Nephron progenitor cell (in vitro differentiated cells): ENCODE data around the gene WDR59.
"Not testable (repeated sequence)": the region's sequence is repeated elsewhere in the genome, so short reads cannot be mapped to it uniquely, and the experiment has no call there.

Experiments used
- DNase-seq: peaks from one replicate; pipeline ENCODE4 v3.0.0; 2021
- H3K27ac Mint-ChIP-seq: 2 replicates; pipeline ENCODE4 v1.8.0; 2021; ENCODE audit warnings: mild to moderate bottlenecking, moderate library complexity, mixed read lengths
- H3K27me3 Mint-ChIP-seq: 2 replicates; pipeline ENCODE4 v1.8.0; 2021; ENCODE audit warnings: mild to moderate bottlenecking, low read depth, mixed read lengths; ENCODE audit not compliant: poor library complexity
- H3K36me3 Mint-ChIP-seq: 2 replicates; pipeline ENCODE4 v1.8.0; 2021; ENCODE audit warnings: low read depth, mixed read lengths
- H3K4me1 Mint-ChIP-seq: 2 replicates; pipeline ENCODE4 v1.8.0; 2021; ENCODE audit warnings: mixed read lengths
- H3K4me3 Mint-ChIP-seq: 2 replicates; pipeline ENCODE4 v1.8.0; 2021; ENCODE audit warnings: mild to moderate bottlenecking, moderate library complexity, mixed read lengths
- H3K9me3 Mint-ChIP-seq: 2 replicates; pipeline ENCODE4 v1.8.0; 2021; ENCODE audit warnings: mild to moderate bottlenecking, moderate library complexity, mixed read lengths
- TF ChIP-seq, protein P1 (sequence below): fragments of 200-600 bp; sonication (generic); IDR thresholded peaks from 2 replicates; pipeline ENCODE4 v1.5.0; 2021; ENCODE audit warnings: antibody characterized with exemption

The WDR59 gene

DNA sequence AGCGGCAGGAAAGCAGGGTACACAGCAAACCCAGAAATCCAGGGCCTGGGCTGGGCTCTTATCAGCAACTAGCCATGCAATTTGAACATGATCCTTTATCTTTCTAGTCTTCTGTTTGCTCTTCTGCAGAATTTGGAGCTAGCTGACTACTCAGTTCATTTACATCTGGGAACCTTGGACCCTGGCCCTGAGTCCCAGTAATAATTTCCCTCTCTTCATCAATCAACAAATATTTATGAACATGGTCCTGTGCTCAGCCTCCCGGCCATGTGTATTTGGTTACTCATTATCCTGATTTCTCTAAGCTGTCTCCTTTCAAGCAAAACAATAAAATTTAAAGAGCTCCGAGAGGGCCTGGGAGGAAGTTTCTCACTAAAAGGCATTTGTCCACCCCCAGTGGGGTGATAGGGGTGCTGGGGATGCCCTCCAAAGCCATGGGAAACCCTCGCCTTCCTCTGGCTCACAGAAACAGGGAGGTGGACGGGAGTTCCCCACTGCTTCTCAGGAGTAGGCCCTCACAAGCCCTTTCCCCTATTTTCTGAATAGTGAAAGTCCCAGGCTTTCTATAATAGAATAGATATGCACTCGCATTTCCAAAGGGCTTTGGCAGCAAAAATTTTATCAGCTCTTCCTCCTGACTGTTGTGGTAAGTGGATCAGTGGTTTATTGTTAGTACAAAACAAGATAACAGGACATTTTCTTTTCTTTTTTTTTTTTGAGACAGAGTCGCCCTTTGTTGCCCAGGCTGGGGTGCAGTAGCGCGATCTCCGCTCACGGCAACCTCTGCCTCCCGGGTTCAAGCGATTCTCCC lies 6.9 kb upstream of the WDR59 start:
- no peaks in the 10 kb centered on the region for H3K36me3 Mint-ChIP-seq
- H3K9me3 Mint-ChIP-seq, result no peaks in the 10 kb centered on the region
- H3K4me1 Mint-ChIP-seq, result peaks cover 13% of the 10 kb centered on the region
- peaks cover 19% of the 10 kb centered on the region for H3K27me3 Mint-ChIP-seq
- DNase-seq, result no peak
- peak overlapping the region; percentile 17 for H3K27ac Mint-ChIP-seq
- TF ChIP-seq, protein P1, sequence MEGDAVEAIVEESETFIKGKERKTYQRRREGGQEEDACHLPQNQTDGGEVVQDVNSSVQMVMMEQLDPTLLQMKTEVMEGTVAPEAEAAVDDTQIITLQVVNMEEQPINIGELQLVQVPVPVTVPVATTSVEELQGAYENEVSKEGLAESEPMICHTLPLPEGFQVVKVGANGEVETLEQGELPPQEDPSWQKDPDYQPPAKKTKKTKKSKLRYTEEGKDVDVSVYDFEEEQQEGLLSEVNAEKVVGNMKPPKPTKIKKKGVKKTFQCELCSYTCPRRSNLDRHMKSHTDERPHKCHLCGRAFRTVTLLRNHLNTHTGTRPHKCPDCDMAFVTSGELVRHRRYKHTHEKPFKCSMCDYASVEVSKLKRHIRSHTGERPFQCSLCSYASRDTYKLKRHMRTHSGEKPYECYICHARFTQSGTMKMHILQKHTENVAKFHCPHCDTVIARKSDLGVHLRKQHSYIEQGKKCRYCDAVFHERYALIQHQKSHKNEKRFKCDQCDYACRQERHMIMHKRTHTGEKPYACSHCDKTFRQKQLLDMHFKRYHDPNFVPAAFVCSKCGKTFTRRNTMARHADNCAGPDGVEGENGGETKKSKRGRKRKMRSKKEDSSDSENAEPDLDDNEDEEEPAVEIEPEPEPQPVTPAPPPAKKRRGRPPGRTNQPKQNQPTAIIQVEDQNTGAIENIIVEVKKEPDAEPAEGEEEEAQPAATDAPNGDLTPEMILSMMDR, result no peak
- H3K4me3 Mint-ChIP-seq, result no peak overlapping the region

DNA sequence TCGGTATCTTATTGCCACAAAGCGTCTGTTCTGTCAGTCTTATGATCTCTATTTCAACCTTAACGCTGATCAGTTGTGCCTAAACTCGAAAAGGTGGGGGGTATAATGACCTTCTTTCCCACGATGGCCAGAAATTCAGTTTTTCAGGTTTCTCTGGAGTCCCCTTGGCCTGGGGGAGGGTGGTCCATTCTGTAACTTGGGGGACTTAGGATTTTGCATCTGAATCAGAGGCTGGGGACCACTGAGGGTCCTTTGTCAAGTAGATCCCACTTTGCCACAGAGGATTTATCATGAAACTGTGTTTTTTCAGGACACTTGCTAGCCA lies 6.3 kb upstream of the WDR59 start:
- peaks cover 16% of the 10 kb centered on the region for H3K4me1 Mint-ChIP-seq
- DNase-seq, result no peak
- TF ChIP-seq, protein P1, result no peak
- H3K9me3 Mint-ChIP-seq, result no peaks in the 10 kb centered on the region
- H3K4me3 Mint-ChIP-seq, result no peak overlapping the region
- H3K36me3 Mint-ChIP-seq, result no peaks in the 10 kb centered on the region
- peaks cover 17% of the 10 kb centered on the region for H3K27me3 Mint-ChIP-seq
- no peak overlapping the region for H3K27ac Mint-ChIP-seq

DNA sequence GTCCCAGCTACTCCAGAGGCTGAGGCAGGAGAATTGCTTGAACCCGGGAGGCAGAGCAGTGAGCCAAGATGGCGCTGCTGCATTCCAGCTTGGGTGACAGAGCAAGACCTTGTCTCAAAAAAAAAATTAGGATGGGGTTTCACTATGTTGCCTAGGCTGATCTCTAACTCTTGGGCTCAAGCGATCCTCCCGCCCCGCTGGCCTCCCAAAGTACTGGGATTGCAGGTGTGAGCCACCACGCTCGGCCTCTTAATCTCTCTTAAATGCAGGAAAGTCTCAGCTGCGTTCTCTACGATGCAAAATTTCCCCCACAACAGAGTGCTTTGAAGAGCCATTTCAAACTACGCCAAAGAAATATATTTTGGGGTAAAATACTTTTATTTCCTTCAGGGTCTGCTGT lies 5.9 kb upstream of the WDR59 start:
- DNase-seq, result no peak
- peaks cover 16% of the 10 kb centered on the region for H3K4me1 Mint-ChIP-seq
- TF ChIP-seq, protein P1, result no peak
- no peak overlapping the region for H3K27ac Mint-ChIP-seq
- H3K36me3 Mint-ChIP-seq, result no peaks in the 10 kb centered on the region
- H3K27me3 Mint-ChIP-seq, result peaks cover 17% of the 10 kb centered on the region
- H3K9me3 Mint-ChIP-seq, result no peaks in the 10 kb centered on the region
- no peak overlapping the region for H3K4me3 Mint-ChIP-seq

DNA sequence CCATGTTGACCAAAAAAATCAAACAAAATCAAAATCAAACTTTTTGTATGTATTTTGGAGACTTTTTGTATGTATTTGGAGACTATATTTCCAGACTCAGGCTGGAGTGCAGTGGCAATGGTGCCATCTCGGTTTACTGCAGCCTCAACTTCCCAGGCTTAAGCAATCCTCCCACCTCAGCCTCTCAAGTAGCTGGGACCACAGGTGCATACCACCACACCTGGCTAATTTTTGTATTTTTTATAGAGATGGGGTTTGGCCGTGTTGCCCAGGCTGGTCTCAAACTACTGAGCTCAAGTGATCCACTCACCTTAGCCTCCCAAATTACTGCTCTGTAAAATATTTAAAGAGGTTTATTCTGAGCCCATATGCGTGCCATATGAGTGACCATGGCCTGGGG lies 4.9 kb upstream of the WDR59 start:
- H3K27me3 Mint-ChIP-seq, result peaks cover 14% of the 10 kb centered on the region
- H3K36me3 Mint-ChIP-seq, DNase-seq, H3K27ac Mint-ChIP-seq, H3K4me3 Mint-ChIP-seq, H3K9me3 Mint-ChIP-seq: not testable (repeated sequence)
- peaks cover 16% of the 10 kb centered on the region for H3K4me1 Mint-ChIP-seq

DNA sequence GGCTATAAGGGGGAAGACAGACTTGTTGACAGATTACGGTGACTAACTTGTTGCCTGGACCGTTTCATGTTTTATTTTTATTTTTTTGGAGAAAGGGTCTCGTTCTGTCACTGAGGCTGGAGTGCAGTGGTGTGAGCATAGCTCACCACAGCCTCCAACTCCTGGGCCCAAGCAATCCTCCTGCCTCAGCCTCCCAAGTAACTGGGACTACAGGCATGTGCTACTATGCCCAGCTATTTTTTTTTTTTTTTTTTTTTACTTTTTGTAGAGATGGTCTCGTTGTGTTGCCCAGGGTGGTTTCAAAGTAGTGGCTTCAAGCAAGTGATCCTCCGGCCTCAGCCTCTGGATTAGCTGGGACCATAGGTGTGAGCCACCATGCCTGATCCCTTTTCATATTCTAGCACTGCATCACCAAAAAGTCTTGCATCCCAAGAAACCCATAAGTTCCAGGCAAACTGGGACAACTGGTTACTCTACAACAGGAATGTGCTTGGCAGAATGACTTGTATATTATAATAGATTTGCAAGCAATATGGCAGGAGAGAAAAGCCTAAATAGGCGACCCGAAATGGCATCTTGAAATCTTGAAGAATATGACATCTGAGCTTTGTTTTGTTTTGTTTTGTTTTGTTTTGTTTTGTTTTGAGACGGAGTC lies 2.2 kb upstream of the WDR59 start:
- Mint-ChIP-seq H3K9me3 (no peaks in the 10 kb centered on the region), H3K4me3 (no peak overlapping the region), H3K36me3 (peaks cover 2% of the 10 kb centered on the region), H3K27me3 (peaks cover 11% of the 10 kb centered on the region), H3K27ac (no peak overlapping the region), H3K4me1 (peaks cover 24% of the 10 kb centered on the region)
- no peak for DNase-seq
- TF ChIP-seq, protein P1, result no peak

DNA sequence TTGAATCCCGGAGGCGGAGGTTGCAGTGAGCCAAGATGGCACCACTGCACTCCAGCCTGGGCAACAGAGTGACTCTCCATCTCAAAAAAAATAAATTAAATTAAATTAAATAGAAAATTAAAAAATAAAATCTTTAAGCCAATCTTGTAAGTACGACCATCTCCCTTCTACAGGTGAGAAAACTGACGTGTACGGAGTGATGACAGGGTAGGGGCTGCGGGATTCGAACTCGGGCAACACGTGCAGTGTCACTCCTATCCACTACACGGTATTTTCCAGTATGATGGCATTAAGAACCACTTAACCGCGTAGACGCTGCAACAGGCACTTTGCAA lies 762 bp downstream of the WDR59 start:
- TF ChIP-seq, protein P1, result no peak
- Mint-ChIP-seq H3K4me1 (peaks cover 16% of the 10 kb centered on the region), H3K4me3 (peak overlapping the region; percentile 88), H3K36me3 (peaks cover 4% of the 10 kb centered on the region), H3K27me3 (peaks cover 6% of the 10 kb centered on the region), H3K27ac (no peak overlapping the region), H3K9me3 (no peaks in the 10 kb centered on the region)
- DNase-seq, result no peak
